PC-3 (cell line): ENCODE results near the gene CEP63. TPM values are rescaled to one million over a fixed set of nuclear protein-coding genes. Genes with fewer than 3 reads are reported as not detected.
"Not testable (repeated sequence)": the region's sequence is repeated elsewhere in the genome, so short reads cannot be mapped to it uniquely, and the experiment has no call there.

Experiments
- ATAC-seq: fragments of 200-7000 bp; cut with Tn5 transposase; 2 replicates; pipeline ENCODE4 v1.9.1; 2020; ENCODE audit warnings: mild to moderate bottlenecking, moderate library complexity
- BruUV-seq: library from RNA; stranded (reverse); fragments of 400-500 nt; replicated peaks from 2 replicates; lab custom pipeline; 2021; lab: Mats Ljungman, UMichigan
- CTCF ChIA-PET: fragments of 300-600 bp; sonication (Branson Sonifier 250); formaldehyde crosslinking; loops from one replicate; lab custom pipeline; 2022; ENCODE audit warnings: antibody characterized with exemption; lab: Charles Lee
- POLR2A ChIA-PET: fragments of 300-600 bp; sonication (Branson Sonifier 250); formaldehyde crosslinking; loops from one replicate; lab custom pipeline; 2022; ENCODE audit warnings: antibody characterized with exemption; ENCODE audit not compliant: unreplicated experiment; lab: Charles Lee
- DNase-seq: peaks from one replicate; pipeline ENCODE4 v3.0.0-alpha.2; 2015
- H2AFZ ChIP-seq: fragments of 300-600 bp; sonication (generic); 2 replicates; pipeline ENCODE4 v1.6.0; 2016; ENCODE audit warnings: antibody characterized with exemption, low read length
- H3F3A ChIP-seq: fragments of 300-600 bp; sonication (generic); one replicate; pipeline ENCODE4 v1.6.0; 2017; ENCODE audit warnings: antibody characterized with exemption, low read length, control low read depth, mild to moderate bottlenecking; ENCODE audit not compliant: unreplicated experiment
- H3K27ac ChIP-seq: fragments of 300-600 bp; sonication (generic); 2 replicates; pipeline ENCODE4 v1.5.1; 2016; ENCODE audit warnings: mild to moderate bottlenecking, low read length
- H3K27me3 ChIP-seq: fragments of 300-600 bp; sonication (generic); 2 replicates; pipeline ENCODE4 v1.6.1; 2016; ENCODE audit warnings: low read length, mixed read lengths
- H3K36me3 ChIP-seq: fragments of 300-600 bp; sonication (generic); 2 replicates; pipeline ENCODE4 v1.6.1; 2016; ENCODE audit warnings: low read depth, mixed run types, low read length, mixed read lengths
- H3K4me1 ChIP-seq: fragments of 300-600 bp; sonication (generic); 2 replicates; pipeline ENCODE4 v1.5.1; 2016; ENCODE audit warnings: low read length; ENCODE audit not compliant: insufficient read depth
- H3K4me2 ChIP-seq: fragments of 300-600 bp; sonication (generic); 2 replicates; pipeline ENCODE4 v1.6.0; 2016; ENCODE audit warnings: low read length
- H3K4me3 ChIP-seq: fragments of 300-600 bp; sonication (generic); 2 replicates; pipeline ENCODE4 v1.5.1; 2016; ENCODE audit warnings: mild to moderate bottlenecking, low read length, mixed read lengths
- H3K79me2 ChIP-seq: fragments of 300-600 bp; sonication (generic); 2 replicates; pipeline ENCODE4 v1.6.1; 2017; ENCODE audit warnings: low read length, mixed read lengths
- H3K9ac ChIP-seq: fragments of 300-600 bp; sonication (generic); 2 replicates; pipeline ENCODE4 v1.6.0; 2016; ENCODE audit warnings: mild to moderate bottlenecking, low read length
- H3K9me2 ChIP-seq: fragments of 300-600 bp; sonication (generic); replicated peaks from 2 replicates; pipeline ENCODE4 v1.6.1; 2016; ENCODE audit warnings: mixed run types, low read length, mixed read lengths
- H3K9me3 ChIP-seq: fragments of 300-600 bp; sonication (generic); 2 replicates; pipeline ENCODE4 v1.6.1; 2016; ENCODE audit warnings: low read length, mixed read lengths
- H4K20me1 ChIP-seq: fragments of 300-600 bp; sonication (generic); 2 replicates; pipeline ENCODE4 v1.6.1; 2016; ENCODE audit warnings: low read length, mixed read lengths
- EZH2 ChIP-seq: fragments of 300-600 bp; sonication (generic); IDR thresholded peaks from one replicate; pipeline ENCODE4 v1.6.1; 2017; ENCODE audit warnings: antibody characterized with exemption, mild to moderate bottlenecking, low read length; ENCODE audit not compliant: unreplicated experiment
- EZH2phosphoT487 ChIP-seq: fragments of 300-600 bp; sonication (generic); IDR thresholded peaks from 2 replicates; pipeline ENCODE4 v1.6.1; 2018; ENCODE audit warnings: mild to moderate bottlenecking, antibody characterized with exemption, low read length, borderline replicate concordance
- intact Hi-C: fragments of 100-400 bp; cut with micrococcal nuclease; formaldehyde crosslinking; loops from 2 replicates; pipeline ENCODE4 v1.9.0; 2023
- total RNA-seq: library from RNA; depleted of rRNA; stranded (reverse); fragments of >200 nt; gene quantifications from 2 replicates; pipeline ENCODE4 v1.2.3, GENCODE V29; 2014
- TF ChIP-seq, protein P1 (sequence below): fragments of 300-600 bp; sonication (generic); conservative IDR thresholded peaks from 2 replicates; pipeline ENCODE4 v1.5.1; 2017; ENCODE audit warnings: antibody characterized with exemption, low read depth, mild to moderate bottlenecking, low read length

CEP63 gene
- total RNA-seq, 1 experiment from 2014 or later: 15.4 TPM

- CTCF ChIA-PET: no interaction called here
- Histone ChIP-seq H3K4me2 (no peak overlapping the region), H4K20me1 (no peaks in the 10 kb centered on the region), H3K9ac (no peak overlapping the region), H3K9me3 (no peaks in the 10 kb centered on the region), H3K4me1 (no peaks in the 10 kb centered on the region), H3K27me3 (no peaks in the 10 kb centered on the region), H3K4me3 (no peak overlapping the region), H3F3A (no peaks in the 10 kb centered on the region), H2AFZ (no peak overlapping the region), H3K36me3 (no peaks in the 10 kb centered on the region), H3K79me2 (no peaks in the 10 kb centered on the region), H3K27ac (no peak overlapping the region), H3K9me2 (no peaks in the 10 kb centered on the region)
- intact Hi-C loops: no loop called here
- ATAC-seq (no peak), DNase-seq (no peak)
- no TSS peak for BruUV-seq
- TF ChIP-seq, protein P1, sequence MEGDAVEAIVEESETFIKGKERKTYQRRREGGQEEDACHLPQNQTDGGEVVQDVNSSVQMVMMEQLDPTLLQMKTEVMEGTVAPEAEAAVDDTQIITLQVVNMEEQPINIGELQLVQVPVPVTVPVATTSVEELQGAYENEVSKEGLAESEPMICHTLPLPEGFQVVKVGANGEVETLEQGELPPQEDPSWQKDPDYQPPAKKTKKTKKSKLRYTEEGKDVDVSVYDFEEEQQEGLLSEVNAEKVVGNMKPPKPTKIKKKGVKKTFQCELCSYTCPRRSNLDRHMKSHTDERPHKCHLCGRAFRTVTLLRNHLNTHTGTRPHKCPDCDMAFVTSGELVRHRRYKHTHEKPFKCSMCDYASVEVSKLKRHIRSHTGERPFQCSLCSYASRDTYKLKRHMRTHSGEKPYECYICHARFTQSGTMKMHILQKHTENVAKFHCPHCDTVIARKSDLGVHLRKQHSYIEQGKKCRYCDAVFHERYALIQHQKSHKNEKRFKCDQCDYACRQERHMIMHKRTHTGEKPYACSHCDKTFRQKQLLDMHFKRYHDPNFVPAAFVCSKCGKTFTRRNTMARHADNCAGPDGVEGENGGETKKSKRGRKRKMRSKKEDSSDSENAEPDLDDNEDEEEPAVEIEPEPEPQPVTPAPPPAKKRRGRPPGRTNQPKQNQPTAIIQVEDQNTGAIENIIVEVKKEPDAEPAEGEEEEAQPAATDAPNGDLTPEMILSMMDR: no peak
- TF ChIP-seq EZH2: no peak
- TF ChIP-seq EZH2phosphoT487: no peak
- POLR2A ChIA-PET: no interaction called here
Observed at GRCh38 chr3:134567605-134568004, 81.7 kb downstream of the CEP63 start.

DNA sequence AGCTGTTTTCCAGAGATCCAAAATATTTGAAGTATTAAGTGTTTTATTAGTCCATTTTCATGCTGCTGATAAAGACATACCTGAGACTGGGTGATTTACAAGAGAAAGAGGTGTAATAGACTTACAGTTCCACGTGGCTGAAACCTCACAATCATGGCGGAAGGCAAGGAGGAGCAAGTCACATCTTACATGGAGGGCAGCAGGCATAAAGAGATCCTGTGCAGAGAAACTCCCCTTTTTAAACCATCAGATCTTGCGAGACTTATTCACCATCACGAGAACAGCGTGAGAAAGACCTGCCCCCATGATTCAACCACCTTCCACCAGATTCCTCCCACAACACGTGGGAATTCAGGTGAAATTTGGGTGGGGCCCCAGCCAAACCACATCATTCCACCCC is 82.9 kb downstream of the CEP63 start:
- no peaks in the 10 kb centered on the region for H4K20me1 ChIP-seq
- no peak overlapping the region for H3K4me3 ChIP-seq
- ChIA-PET CTCF (no interaction called here), POLR2A (no interaction called here)
- no peak overlapping the region for H3K4me2 ChIP-seq
- H3K9me3 ChIP-seq: no peaks in the 10 kb centered on the region
- H3K4me1 ChIP-seq: no peaks in the 10 kb centered on the region
- H3K36me3 ChIP-seq: no peaks in the 10 kb centered on the region
- intact Hi-C loops: no loop called here
- no TSS peak for BruUV-seq
- no peak overlapping the region for H3K9ac ChIP-seq
- H3K79me2 ChIP-seq: no peaks in the 10 kb centered on the region
- no peak for DNase-seq
- no peaks in the 10 kb centered on the region for H3K27me3 ChIP-seq
- ATAC-seq: no peak
- H3K9me2 ChIP-seq: no peaks in the 10 kb centered on the region
- TF ChIP-seq EZH2 (no peak), EZH2phosphoT487 (no peak)
- TF ChIP-seq, protein P1: no peak
- no peaks in the 10 kb centered on the region for H3F3A ChIP-seq
- no peak overlapping the region for H3K27ac ChIP-seq
- no peak overlapping the region for H2AFZ ChIP-seq

GRCh38 chr3:134569899-134570298 is 84.0 kb downstream of the CEP63 start:
- POLR2A ChIA-PET, H3K4me2 ChIP-seq, H2AFZ ChIP-seq, H3F3A ChIP-seq, CTCF ChIA-PET, H3K9me2 ChIP-seq, DNase-seq, H3K4me1 ChIP-seq, intact Hi-C loops, H3K9ac ChIP-seq, ATAC-seq, H3K79me2 ChIP-seq, H3K36me3 ChIP-seq, BruUV-seq, H3K27me3 ChIP-seq, H3K9me3 ChIP-seq, H4K20me1 ChIP-seq, H3K27ac ChIP-seq, H3K4me3 ChIP-seq: not testable (repeated sequence)
